IMR-90 (cell line): Measurements from ENCODE around the gene NUP210. TPM values are rescaled to one million over a fixed set of nuclear protein-coding genes. Genes with fewer than 3 reads are reported as not detected.

Experiments used
- ATAC-seq: fragments of 200-7000 bp; cut with Tn5 transposase; 2 replicates; pipeline ENCODE4 v1.9.1; 2020; ENCODE audit warnings: low read depth, mild to moderate bottlenecking, moderate library complexity
- BruUV-seq: library from RNA; stranded (reverse); fragments of 400-500 nt; replicated peaks from 2 replicates; lab custom pipeline; 2021; lab: Mats Ljungman, UMichigan
- CTCF ChIA-PET: fragments of 300-600 bp; formaldehyde crosslinking; extraction: SDS; loops from one replicate; lab custom pipeline; 2021; ENCODE audit warnings: antibody characterized with exemption; lab: Yijun Ruan, JAX
- POLR2A ChIA-PET: fragments of 300-600 bp; sonication (Branson Sonifier 250); formaldehyde crosslinking; loops from one replicate; lab custom pipeline; 2022; ENCODE audit warnings: antibody characterized with exemption; ENCODE audit not compliant: unreplicated experiment; lab: Charles Lee
- DNase-seq: peaks from one replicate; pipeline ENCODE4 v3.0.0; 2013
- H2AFZ ChIP-seq: replicated peaks from 2 replicates; pipeline ENCODE3; 2013; ENCODE audit warnings: low read length, mild to moderate bottlenecking; ENCODE audit not compliant: poor library complexity
- H2AK5ac ChIP-seq: 2 replicates; pipeline ENCODE4 v1.6.1; 2013; ENCODE audit warnings: low read depth, low read length, inconsistent platforms
- H2AK9ac ChIP-seq: replicated peaks from 2 replicates; pipeline ENCODE3; 2013; ENCODE audit warnings: mild to moderate bottlenecking, low read depth, low read length, moderate library complexity; ENCODE audit not compliant: poor library complexity
- H2BK120ac ChIP-seq: 2 replicates; pipeline ENCODE4 v1.6.1; 2013; ENCODE audit warnings: low read depth, low read length, inconsistent platforms
- H2BK15ac ChIP-seq: 3 replicates; pipeline ENCODE4 v1.6.1; 2013; ENCODE audit warnings: low read depth, low read length, inconsistent platforms
- H2BK20ac ChIP-seq: 2 replicates; pipeline ENCODE4 v1.6.1; 2013; ENCODE audit warnings: low read depth, mild to moderate bottlenecking, inconsistent platforms, low read length, moderate library complexity
- H2BK5ac ChIP-seq: 2 replicates; pipeline ENCODE4 v1.6.1; 2013; ENCODE audit warnings: mild to moderate bottlenecking, low read depth, low read length, inconsistent platforms; ENCODE audit not compliant: poor library complexity, severe bottlenecking
- H3K14ac ChIP-seq: replicated peaks from 2 replicates; pipeline ENCODE4 v1.6.1; 2013; ENCODE audit warnings: low read depth, low read length, inconsistent platforms
- H3K18ac ChIP-seq: 2 replicates; pipeline ENCODE4 v1.6.1; 2013; ENCODE audit warnings: low read depth, low read length, control low read depth
- H3K23ac ChIP-seq: 2 replicates; pipeline ENCODE4 v1.6.1; 2013; ENCODE audit warnings: low read depth, low read length, inconsistent platforms
- H3K27ac ChIP-seq: 2 replicates; pipeline ENCODE4 v1.5.1; 2013; ENCODE audit warnings: mild to moderate bottlenecking, control low read depth, low read length; ENCODE audit not compliant: insufficient read depth
- H3K27me3 ChIP-seq: 2 replicates; pipeline ENCODE4 v1.6.1; 2013; ENCODE audit warnings: low read length; ENCODE audit not compliant: control insufficient read depth, insufficient read depth
- H3K36me3 ChIP-seq: 2 replicates; pipeline ENCODE4 v1.6.1; 2013; ENCODE audit warnings: low read length, mixed read lengths; ENCODE audit not compliant: control insufficient read depth, insufficient read depth
- H3K4ac ChIP-seq: 2 replicates; pipeline ENCODE4 v1.6.1; 2013; ENCODE audit warnings: low read depth, low read length, inconsistent platforms
- H3K4me1 ChIP-seq: 2 replicates; pipeline ENCODE4 v1.6.1; 2013; ENCODE audit warnings: low read length, mixed read lengths; ENCODE audit not compliant: control insufficient read depth, insufficient read depth
- H3K4me2 ChIP-seq: 2 replicates; pipeline ENCODE4 v1.6.1; 2013; ENCODE audit warnings: low read depth, mild to moderate bottlenecking, control low read depth, low read length, moderate library complexity
- H3K4me3 ChIP-seq: 2 replicates; pipeline ENCODE4 v1.5.1; 2013; ENCODE audit warnings: low read depth, mild to moderate bottlenecking, control low read depth, low read length, moderate library complexity; ENCODE audit not compliant: insufficient read depth
- H3K56ac ChIP-seq: 2 replicates; pipeline ENCODE4 v1.6.1; 2013; ENCODE audit warnings: low read length, inconsistent platforms; ENCODE audit not compliant: insufficient read depth; ENCODE audit errors: extremely low read depth
- H3K79me1 ChIP-seq, 2 experiments: 2 replicates each; pipeline ENCODE4 v1.6.1; 2013; ENCODE audit warnings: low read length in 2 of 2, inconsistent platforms in 1 of 2, low read depth in 1 of 2
- H3K9ac ChIP-seq: 2 replicates; pipeline ENCODE4 v1.6.1; 2013; ENCODE audit warnings: low read depth, low read length, control low read depth
- H3K9me1 ChIP-seq: 2 replicates; pipeline ENCODE4 v1.6.1; 2013; ENCODE audit warnings: low read length, inconsistent platforms; ENCODE audit not compliant: insufficient read depth
- H3K9me3 ChIP-seq: 2 replicates; pipeline ENCODE4 v1.6.1; 2013; ENCODE audit warnings: low read length; ENCODE audit not compliant: control insufficient read depth, insufficient read depth
- H4K20me1 ChIP-seq: 2 replicates; pipeline ENCODE4 v1.6.1; 2013; ENCODE audit warnings: low read length, inconsistent platforms; ENCODE audit not compliant: insufficient read depth
- H4K5ac ChIP-seq: 2 replicates; pipeline ENCODE4 v1.6.1; 2013; ENCODE audit warnings: mild to moderate bottlenecking, low read depth, low read length, control low read depth
- H4K8ac ChIP-seq, 2 experiments: 2 replicates each; pipeline ENCODE4 v1.6.1; 2013; ENCODE audit warnings: low read depth in 2 of 2, low read length in 2 of 2, control low read depth in 1 of 2, inconsistent platforms in 1 of 2
- H4K91ac ChIP-seq: 2 replicates; pipeline ENCODE4 v1.6.1; 2013; ENCODE audit warnings: low read depth, low read length, inconsistent platforms; ENCODE audit not compliant: insufficient read depth
- CHD1 ChIP-seq: IDR thresholded peaks from 2 replicates; pipeline ENCODE4 v1.6.1; 2012; ENCODE audit warnings: low read depth, low read length, improper control_type of control experiment
- ELK1 ChIP-seq: fragments of 150-350 bp; IDR thresholded peaks from 2 replicates; pipeline ENCODE4 v1.6.1; 2016; ENCODE audit warnings: low read depth, mild to moderate bottlenecking, low read length, moderate library complexity, borderline replicate concordance
- FOS ChIP-seq: fragments of 150-350 bp; IDR thresholded peaks from 2 replicates; pipeline ENCODE4 v1.6.1; 2016; ENCODE audit warnings: low read depth, low read length
- MAZ ChIP-seq: IDR thresholded peaks from 2 replicates; pipeline ENCODE4 v1.6.1; 2012; ENCODE audit warnings: low read depth, mild to moderate bottlenecking, low read length, improper control_type of control experiment, moderate library complexity, borderline replicate concordance
- NFE2L2 ChIP-seq: fragments of 150-350 bp; IDR thresholded peaks from 2 replicates; pipeline ENCODE4 v1.6.1; 2016; ENCODE audit warnings: low read depth, mild to moderate bottlenecking, low read length
- POLR2A ChIP-seq: IDR thresholded peaks from 2 replicates; pipeline ENCODE4 v1.6.1; 2012; ENCODE audit warnings: mild to moderate bottlenecking, low read depth, low read length
- RCOR1 ChIP-seq: IDR thresholded peaks from 2 replicates; pipeline ENCODE4 v1.6.1; 2012; ENCODE audit warnings: mild to moderate bottlenecking, low read length, improper control_type of control experiment; ENCODE audit not compliant: insufficient replicate concordance
- RFX5 ChIP-seq: IDR thresholded peaks from 2 replicates; pipeline ENCODE4 v1.8.0; 2012; ENCODE audit warnings: low read depth, mild to moderate bottlenecking, low read length, moderate library complexity
- WGBS, 2 experiments: methylation state at CpG; one replicate each; pipeline versions ENCODE4 v1.1.5 to v1.1.7; 2013; ENCODE audit warnings: missing lambda C conversion rate in 2 of 2; ENCODE audit not compliant: insufficient read length in 1 of 2; ENCODE audit errors: extremely low coverage in 2 of 2; 5-methylcytosine and 5-hydroxymethylcytosine counted together
- dilution Hi-C: fragments of 300-500 bp; cut with HindIII; formaldehyde crosslinking; loops from one replicate; pipeline ENCODE4 v1.14.3; 2018; ENCODE audit warnings: low sequenced_read_pairs; ENCODE audit not compliant: unreplicated experiment
- in situ Hi-C: fragments of 300-500 bp; cut with MboI; formaldehyde crosslinking; loops from 3 replicates; pipeline ENCODE4 v1.14.3; 2019; ENCODE audit warnings: low sequenced_read_pairs, inconsistent platforms, mixed read lengths
- intact Hi-C: fragments of 100-400 bp; cut with micrococcal nuclease; formaldehyde crosslinking; loops from 2 replicates; pipeline ENCODE4 v1.10.0; 2022
- polyA plus RNA-seq, 3 experiments: library from polyadenylated mRNA; depleted of rRNA; stranded (reverse); fragments of >200 nt; gene quantifications; 2 replicates each; pipeline ENCODE4 v1.2.3, GENCODE V29; 2012; ENCODE audit warnings: low replicate concordance in 1 of 3
- total RNA-seq: library from RNA; depleted of rRNA; stranded (reverse); fragments of >200 nt; gene quantifications from 2 replicates; pipeline ENCODE4 v1.2.3, GENCODE V29; 2012

NUP210 gene
- total and polyA plus RNA-seq, 2 of the 4 experiments (the other 2 are of a cell fraction) = under 0.01 to 0.03 TPM

GRCh38 chr3:13280122-13280790, 139.9 kb downstream of the NUP210 start:
- WGBS, 2 experiments = no CpG with 5 or more reads among the region's 8 CpGs
- Histone ChIP-seq H2BK20ac (no peak overlapping the region), H3K4me2 (no peak overlapping the region), H3K9ac (no peak overlapping the region), H3K56ac (no peak overlapping the region), H2BK120ac (no peak overlapping the region), H3K36me3 (peaks cover 1% of the 10 kb centered on the region; the same call in 1 of the 2 replicates), H3K9me3 (peaks cover 14% of the 10 kb centered on the region), H2AK5ac (no peak overlapping the region), H2AFZ (no peak overlapping the region), H3K18ac (no peak overlapping the region), H3K27ac (no peak overlapping the region), H3K79me1 (no peaks in the 10 kb centered on the region), H4K8ac (no peak overlapping the region), H3K4ac (no peak overlapping the region), H4K5ac (no peak overlapping the region), H3K27me3 (peaks cover 69% of the 10 kb centered on the region), H2BK15ac (no peak overlapping the region), H3K14ac (no peak overlapping the region), H3K23ac (no peak overlapping the region), H3K9me1 (no peaks in the 10 kb centered on the region), H4K20me1 (no peaks in the 10 kb centered on the region), H2AK9ac (no peak overlapping the region), H4K91ac (no peak overlapping the region), H2BK5ac (no peak overlapping the region), H3K4me3 (no peak overlapping the region), H3K4me1 (no peaks in the 10 kb centered on the region)
- ChIA-PET POLR2A (no interaction called here), CTCF (no interaction called here)
- ATAC-seq (no peak), DNase-seq (no peak)
- BruUV-seq = no TSS peak
- intact Hi-C loops = no loop called here
- in situ Hi-C loops = no loop called here
- dilution Hi-C loops = no loop called here
- TF ChIP-seq ELK1 (no peak), NFE2L2 (no peak), FOS (no peak), CHD1 (no peak), MAZ (no peak), POLR2A (no peak), RFX5 (no peak), RCOR1 (no peak)
